SKM-1 (cell line): Measurements from ENCODE around the gene CDH2.

Experiments used
- DNase-seq: peaks from one replicate; lab custom pipeline; 2025; ENCODE audit not compliant: unreplicated experiment; lab: John Stamatoyannopoulos, UW

Gene CDH2

DNA sequence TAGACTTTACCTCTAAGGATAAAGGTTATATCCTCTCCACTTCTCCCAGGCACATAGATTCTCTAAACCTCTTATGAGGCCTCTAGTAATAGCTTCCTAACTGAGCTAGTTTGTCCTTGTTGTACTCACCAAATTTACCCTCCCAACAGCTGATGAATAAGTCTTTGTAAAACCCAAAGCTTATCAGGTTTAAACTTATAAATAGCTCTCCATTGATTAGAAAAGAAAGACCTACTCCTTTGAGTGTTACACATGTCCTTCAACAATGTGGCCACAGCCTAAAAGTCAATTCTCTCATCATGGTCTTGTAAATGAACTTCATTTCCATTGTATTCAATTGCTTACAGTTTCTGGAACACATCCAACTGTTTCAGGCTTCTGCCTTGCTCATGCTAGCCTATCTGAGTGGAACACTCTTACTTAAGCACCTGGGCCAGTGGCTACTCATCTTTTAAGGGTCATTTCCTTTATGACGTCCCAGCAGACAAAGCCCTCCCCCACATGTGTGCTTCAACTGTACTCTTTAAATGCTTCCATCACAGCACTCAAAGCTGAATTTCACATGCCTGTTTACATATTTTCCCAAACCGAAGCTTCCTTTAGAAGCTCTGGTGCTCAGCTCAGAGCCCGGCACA is 131.6 kb downstream of the CDH2 start:
- no peak for DNase-seq

DNA sequence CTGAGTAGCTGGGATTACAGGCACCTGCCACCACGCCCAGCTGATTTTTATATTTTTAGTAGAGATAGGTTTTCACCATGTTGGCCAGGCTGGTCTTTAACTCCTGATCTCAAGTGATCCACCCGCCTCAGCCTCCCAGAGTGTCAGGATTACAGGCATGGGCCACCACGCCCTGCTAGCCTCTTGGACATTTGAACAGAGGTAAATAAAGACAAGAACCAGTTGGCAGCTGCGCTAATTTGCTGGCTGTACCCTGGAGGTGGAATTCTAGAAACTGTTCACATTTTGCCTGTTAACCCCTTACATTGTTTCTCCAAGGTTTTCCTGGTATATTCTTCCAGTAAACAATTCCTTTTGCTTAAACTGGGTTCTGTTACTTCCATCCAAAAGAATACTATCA is 132.9 kb downstream of the CDH2 start:
- no peak for DNase-seq

DNA sequence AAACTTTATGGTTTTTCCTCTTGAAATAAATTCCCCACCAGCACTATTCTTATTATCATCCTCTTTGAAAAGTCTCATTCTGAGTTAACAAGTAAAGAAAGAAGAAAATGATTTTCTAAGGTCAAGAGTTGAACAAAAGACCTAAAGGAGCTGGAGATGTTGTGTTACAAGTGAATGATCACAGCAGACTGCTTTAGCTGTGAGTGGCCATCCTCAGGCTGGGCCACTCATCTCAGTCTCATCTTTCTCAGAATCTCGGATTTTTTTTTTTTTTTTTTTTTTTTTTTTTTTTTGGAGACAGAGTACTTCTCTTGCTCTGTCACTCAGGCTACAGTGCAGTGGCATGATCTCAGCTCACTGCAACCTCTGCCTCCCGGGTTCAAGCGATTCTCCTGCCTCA is 133.3 kb downstream of the CDH2 start:
- no peak for DNase-seq

- DNase-seq, result no peak
These were observed 135.6 kb downstream of the CDH2 start for GRCh38 chr18:28041366-28041765.

DNA sequence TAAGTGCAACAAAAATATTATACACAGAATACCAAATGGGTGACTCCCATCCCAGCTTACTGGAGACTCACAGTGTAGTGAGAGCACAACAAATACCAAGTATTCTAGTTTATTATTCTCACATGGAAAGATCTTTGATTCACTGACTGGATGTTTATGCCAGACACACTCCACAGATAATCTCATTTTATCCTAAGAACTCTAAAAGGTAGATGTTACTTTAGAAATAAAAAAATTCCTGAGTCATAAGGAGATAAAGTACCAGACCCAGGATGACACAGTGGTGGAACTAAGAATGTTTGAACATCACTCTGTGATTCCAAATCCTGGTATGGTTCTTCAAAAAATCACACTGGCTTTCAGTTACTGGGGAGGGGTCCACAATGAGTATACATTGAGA is 136.2 kb downstream of the CDH2 start:
- DNase-seq, result no peak

- no peak for DNase-seq
These were observed 136.7 kb downstream of the CDH2 start for GRCh38 chr18:28040211-28040610.

GRCh38 chr18:28039691-28040090 is 137.2 kb downstream of the CDH2 start:
- no peak for DNase-seq

GRCh38 chr18:28039078-28039477 is 137.9 kb downstream of the CDH2 start:
- DNase-seq, result no peak

GRCh38 chr18:28036488-28036887 is 140.4 kb downstream of the CDH2 start:
- no peak for DNase-seq

DNA sequence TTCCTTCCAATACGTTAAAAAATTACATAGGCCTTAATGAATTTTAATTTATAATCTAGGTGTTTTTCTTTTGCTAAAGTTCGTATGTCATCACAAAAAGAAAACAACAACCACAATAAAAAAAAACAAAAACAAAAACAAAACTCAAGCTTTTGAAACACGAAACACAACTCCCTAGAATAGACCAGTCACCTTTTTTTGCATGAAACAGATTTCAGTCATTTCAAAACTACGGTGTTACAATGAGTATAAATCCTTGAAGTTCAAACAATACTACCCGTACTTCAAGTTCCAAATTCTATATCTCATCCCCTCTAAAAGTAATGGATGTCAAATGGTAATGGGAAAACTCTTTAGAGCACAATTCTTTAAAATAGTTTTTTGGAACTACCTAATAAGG is 142.4 kb downstream of the CDH2 start:
- no peak for DNase-seq

DNA sequence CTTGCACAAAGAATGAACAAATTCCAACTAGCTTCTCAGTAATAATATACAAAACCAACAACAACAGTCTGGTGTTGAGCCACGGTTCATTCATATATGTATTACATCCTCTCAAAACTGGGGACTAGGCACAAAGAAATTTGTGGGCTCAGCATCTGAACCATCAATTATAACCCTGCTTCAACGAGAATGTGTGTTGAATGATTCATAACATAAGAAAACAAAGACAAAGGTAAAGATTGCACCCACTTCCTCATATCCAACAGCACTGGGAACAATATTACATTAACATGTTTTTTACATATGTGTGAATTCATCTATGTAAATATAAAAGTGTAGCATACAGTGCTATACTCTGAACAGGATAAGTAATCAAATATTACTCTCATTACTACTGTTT is 144.8 kb downstream of the CDH2 start:
- DNase-seq, result no peak

GRCh38 chr18:28030458-28030857 is 146.5 kb downstream of the CDH2 start:
- DNase-seq, result no peak

- no peak for DNase-seq
These were observed 149.2 kb downstream of the CDH2 start for GRCh38 chr18:28027755-28028154.

GRCh38 chr18:28019425-28020108 is 157.4 kb downstream of the CDH2 start:
- no peak for DNase-seq

- DNase-seq, result no peak
These were observed 158.6 kb downstream of the CDH2 start for GRCh38 chr18:28018351-28018750.

DNA sequence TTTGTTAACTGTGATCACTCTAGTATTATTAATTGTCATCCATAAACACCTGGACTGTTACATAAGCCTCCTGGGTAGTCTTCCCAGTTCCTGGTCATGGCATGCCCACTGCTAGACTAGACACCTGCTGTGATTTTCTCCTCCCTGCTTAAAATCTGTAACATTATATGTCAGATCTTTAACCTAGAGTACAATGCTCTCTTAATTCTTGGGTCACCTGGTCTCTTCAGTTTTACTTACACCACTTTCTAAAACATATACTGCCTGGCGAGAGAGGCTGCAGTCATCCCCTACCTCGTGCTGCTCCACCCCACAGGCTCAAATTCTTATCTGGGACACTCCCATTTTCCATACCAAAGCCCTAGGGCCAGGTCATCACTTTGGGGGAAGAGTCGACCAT is 161.3 kb downstream of the CDH2 start:
- no peak for DNase-seq

- DNase-seq, result no peak
These were observed 163.9 kb downstream of the CDH2 start for GRCh38 chr18:28013066-28013465.

GRCh38 chr18:28012336-28012735 is 164.6 kb downstream of the CDH2 start:
- no peak for DNase-seq

DNA sequence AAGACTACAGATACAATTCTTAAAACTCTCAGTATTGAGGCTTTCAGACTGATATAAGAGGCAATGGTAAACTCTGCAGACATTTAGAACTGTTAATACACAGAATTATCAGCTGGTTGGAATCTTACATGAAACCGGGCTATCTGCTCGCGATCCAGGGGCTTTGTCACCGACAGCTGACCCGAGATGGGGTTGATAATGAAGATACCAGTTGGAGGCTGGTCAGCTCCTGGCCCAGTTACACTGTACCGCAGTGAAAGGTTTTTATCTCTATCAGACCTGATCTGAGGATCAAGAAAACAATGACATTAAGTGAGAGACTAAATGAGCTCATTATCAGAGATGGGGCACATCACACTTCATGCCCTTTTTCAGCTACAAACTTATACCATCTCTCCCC is 167.3 kb downstream of the CDH2 start:
- no peak for DNase-seq

DNA sequence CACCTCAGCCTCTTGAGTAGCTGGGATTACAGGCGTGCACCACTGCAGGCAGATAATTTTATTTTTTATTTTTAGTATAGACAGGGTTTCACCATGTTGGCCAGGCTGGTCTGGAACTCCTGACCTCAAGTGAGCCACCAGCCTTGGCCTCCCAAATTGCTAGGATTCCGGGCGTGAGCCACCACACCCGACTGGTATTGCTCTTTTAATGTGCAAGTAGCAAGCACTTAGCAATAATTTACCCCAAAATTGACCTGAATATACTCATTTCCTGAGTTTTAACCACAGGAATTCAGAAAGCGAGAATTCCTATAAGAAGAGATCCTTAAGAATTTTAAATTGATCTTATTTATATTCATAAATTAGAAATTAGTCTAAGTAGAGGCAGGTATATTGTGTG is 169.1 kb downstream of the CDH2 start:
- no peak for DNase-seq

DNA sequence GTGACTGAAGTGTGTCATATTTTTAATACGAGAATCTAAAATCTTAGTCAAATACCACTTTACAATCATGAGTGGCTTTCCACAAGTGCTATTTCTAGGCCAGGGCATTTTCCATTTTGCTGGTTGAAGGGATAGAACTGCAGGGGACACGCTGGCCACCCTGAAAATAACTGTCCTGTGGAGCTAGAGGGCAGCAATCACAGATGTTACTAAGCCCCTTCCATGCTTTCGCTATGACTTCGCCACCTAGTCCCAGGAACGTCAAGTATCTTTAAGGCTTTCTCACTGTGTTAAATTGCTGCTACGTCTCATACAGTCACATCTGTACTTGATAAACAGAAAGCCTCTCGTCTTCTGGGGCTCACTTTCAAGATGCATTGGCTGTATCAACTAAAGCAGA is 171.8 kb downstream of the CDH2 start:
- no peak for DNase-seq

GRCh38 chr18:28004606-28005005 is 172.3 kb downstream of the CDH2 start:
- DNase-seq, result no peak

GRCh38 chr18:28003451-28003850 is 173.5 kb downstream of the CDH2 start:
- no peak for DNase-seq
